GM19099 (cell line): ENCODE results near the gene VMAC.

Experiments
- POLR2A ChIP-seq: IDR thresholded peaks from 3 replicates; pipeline ENCODE4 v1.6.1; 2011; ENCODE audit warnings: low read depth; ENCODE audit not compliant: insufficient read length; ENCODE audit errors: extremely low read depth

VMAC gene

GRCh38 chr19:5880604-5881078, 24.0 kb upstream of the VMAC start:
- no peak for TF ChIP-seq POLR2A

GRCh38 chr19:5881543-5882299, 23.0 kb upstream of the VMAC start:
- no peak for TF ChIP-seq POLR2A

- no peak for TF ChIP-seq POLR2A
Observed at GRCh38 chr19:5882421-5882968, 22.2 kb upstream of the VMAC start.

GRCh38 chr19:5889288-5889971, 15.2 kb upstream of the VMAC start:
- TF ChIP-seq POLR2A = no peak

GRCh38 chr19:5890099-5890498, 14.6 kb upstream of the VMAC start:
- TF ChIP-seq POLR2A = no peak

- TF ChIP-seq POLR2A = no peak
Observed at GRCh38 chr19:5891572-5891937, 13.1 kb upstream of the VMAC start.

GRCh38 chr19:5891938-5892771, 12.5 kb upstream of the VMAC start:
- no peak for TF ChIP-seq POLR2A

- TF ChIP-seq POLR2A = no peak
Observed at GRCh38 chr19:5892772-5893275, 11.8 kb upstream of the VMAC start.

GRCh38 chr19:5893296-5893903, 11.3 kb upstream of the VMAC start:
- no peak for TF ChIP-seq POLR2A

GRCh38 chr19:5893907-5894703, 10.6 kb upstream of the VMAC start:
- TF ChIP-seq POLR2A = no peak

- no peak for TF ChIP-seq POLR2A
Observed at GRCh38 chr19:5894704-5895349, 9.8 kb upstream of the VMAC start.

GRCh38 chr19:5895409-5895808, 9.3 kb upstream of the VMAC start:
- TF ChIP-seq POLR2A = no peak

GRCh38 chr19:5895890-5896289, 8.8 kb upstream of the VMAC start:
- TF ChIP-seq POLR2A = no peak
